Measurements from ENCODE around the gene SRSF4.
"Not testable (repeated sequence)": the region's sequence is repeated elsewhere in the genome, so short reads cannot be mapped to it uniquely, and the experiment has no call there.

Gene SRSF4

DNA sequence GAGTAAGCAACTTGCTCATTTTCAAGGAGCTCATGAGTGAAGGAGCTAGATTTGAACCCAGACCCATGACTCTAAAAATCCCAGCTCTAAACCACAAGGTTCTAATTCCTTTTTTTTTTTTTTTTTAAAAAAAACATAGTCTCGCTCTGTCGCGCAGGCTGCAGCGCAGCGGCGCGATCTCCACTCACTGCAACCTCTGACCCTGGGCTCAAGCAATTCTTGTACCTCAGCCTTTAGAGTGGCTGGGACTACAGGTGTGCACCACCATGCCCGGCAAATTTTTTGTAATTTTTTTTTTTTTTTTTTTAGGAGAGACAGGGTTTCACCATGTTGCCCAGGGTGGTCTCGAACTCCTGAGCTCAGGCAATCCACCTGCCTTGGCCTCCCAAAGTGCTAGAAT is 13.8 kb downstream of the SRSF4 start:
- H3K36me3 Mint-ChIP-seq (ENCODE audit: low read depth): peaks cover 56% of the 10 kb centered on the region
- no peak for DNase-seq (ENCODE audit: low spot score)

DNA sequence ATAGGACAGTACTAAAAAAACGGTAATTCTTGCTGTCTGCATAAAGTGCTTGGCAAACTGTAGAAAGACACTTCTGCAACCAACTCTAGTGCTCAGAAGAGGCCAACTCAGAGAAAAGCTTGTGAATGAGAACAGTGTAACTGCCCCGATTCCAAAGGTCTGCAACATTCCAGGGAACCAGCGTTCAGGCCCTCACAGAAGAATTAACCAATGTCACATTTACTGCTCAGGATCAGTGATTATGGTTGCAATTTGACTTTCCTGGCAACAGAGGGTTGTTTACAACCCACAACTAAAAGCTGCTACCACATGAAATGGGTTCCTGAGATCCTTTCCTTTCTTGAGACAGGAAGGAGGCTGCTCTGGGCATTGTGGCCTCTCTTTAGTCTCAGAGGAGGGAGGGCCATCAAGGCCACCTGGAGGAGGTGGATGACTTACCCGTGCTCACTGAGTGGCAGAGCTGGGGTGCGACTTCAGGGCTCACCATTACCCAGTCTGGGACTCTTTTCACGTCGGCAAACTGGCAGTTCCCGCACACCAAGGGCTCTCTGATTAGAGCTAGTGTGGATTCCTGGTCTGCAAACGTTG is 15.3 kb downstream of the SRSF4 start:
- H3K27me3 Mint-ChIP-seq (ENCODE audit: low read depth): no peaks in the 10 kb centered on the region
- peaks cover 46% of the 10 kb centered on the region for H3K36me3 Mint-ChIP-seq (ENCODE audit: low read depth)
- DNase-seq (ENCODE audit: low spot score): no peak
- peak overlapping the region; percentile 47 for H3K27ac Mint-ChIP-seq
- H3K9me3 Mint-ChIP-seq: no peaks in the 10 kb centered on the region
- H3K4me1 Mint-ChIP-seq (ENCODE audit: low read depth): peaks cover 46% of the 10 kb centered on the region
- H3K4me3 Mint-ChIP-seq: no peak overlapping the region

More for the DNA sequence above, 13.8 kb downstream of the SRSF4 start:
- no peaks in the 10 kb centered on the region for H3K27me3 Mint-ChIP-seq (ENCODE audit: low read depth)
- H3K4me3 Mint-ChIP-seq: no peak overlapping the region
- no peaks in the 10 kb centered on the region for H3K9me3 Mint-ChIP-seq
- H3K4me1 Mint-ChIP-seq (ENCODE audit: low read depth): peaks cover 56% of the 10 kb centered on the region
- H3K27ac Mint-ChIP-seq: no peak overlapping the region

DNA sequence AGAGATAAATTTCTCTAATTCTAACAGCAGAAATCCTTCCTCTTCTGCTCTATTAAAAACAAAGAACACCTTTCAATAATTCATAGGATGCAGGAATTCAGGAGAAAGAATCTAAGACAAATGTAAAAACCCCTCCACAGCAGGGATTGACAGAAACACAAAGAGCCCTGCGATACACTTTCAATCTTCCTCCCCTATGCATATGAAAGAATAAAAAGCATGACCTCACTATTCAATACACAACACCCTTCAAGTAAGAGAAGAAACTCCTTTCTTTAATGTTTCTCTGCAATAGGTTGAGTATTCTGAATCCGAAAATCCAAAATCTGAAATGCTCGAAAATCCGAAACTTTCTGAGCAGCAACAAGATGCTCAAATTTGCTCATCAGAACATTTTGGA is 17.1 kb downstream of the SRSF4 start:
- H3K27me3 Mint-ChIP-seq (ENCODE audit: low read depth): no peaks in the 10 kb centered on the region
- peaks cover 32% of the 10 kb centered on the region for H3K4me1 Mint-ChIP-seq (ENCODE audit: low read depth)
- no peak for DNase-seq (ENCODE audit: low spot score)
- H3K9me3 Mint-ChIP-seq: no peaks in the 10 kb centered on the region
- H3K27ac Mint-ChIP-seq: no peak overlapping the region
- H3K36me3 Mint-ChIP-seq (ENCODE audit: low read depth): peaks cover 41% of the 10 kb centered on the region
- no peak overlapping the region for H3K4me3 Mint-ChIP-seq

DNA sequence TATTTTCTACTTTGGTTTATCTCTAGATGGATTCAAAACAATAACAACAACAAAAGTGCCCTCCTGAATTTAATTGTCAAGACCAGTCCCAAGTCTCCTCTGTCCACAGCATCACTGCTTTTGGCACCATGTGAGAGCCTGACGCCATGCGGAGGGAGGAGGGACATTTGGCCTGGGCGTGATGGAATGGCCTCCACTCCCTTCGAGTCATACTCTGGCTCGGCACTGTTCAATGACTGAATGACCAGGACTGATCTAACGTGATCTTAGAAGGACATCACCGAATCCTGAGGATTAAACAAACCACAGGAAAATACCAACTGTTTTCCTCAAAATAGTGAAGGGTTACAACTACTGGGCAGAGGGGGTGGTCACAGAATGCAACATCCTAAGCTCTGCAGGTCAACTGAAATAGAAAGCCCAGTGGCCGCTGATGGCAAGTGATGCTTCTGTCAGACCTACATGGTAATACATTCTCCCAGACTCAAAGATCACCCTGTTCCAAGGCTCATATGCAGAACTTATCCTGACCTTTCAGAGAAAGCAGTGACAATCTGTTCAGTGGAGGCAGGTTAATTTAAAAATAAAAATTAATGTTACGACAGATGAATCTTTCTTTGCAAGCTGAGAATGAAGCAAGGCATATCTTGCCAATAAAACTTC is 19.1 kb downstream of the SRSF4 start:
- no peak for DNase-seq (ENCODE audit: low spot score)
- no peaks in the 10 kb centered on the region for H3K27me3 Mint-ChIP-seq (ENCODE audit: low read depth)
- peaks cover 24% of the 10 kb centered on the region for H3K4me1 Mint-ChIP-seq (ENCODE audit: low read depth)
- peaks cover 46% of the 10 kb centered on the region for H3K36me3 Mint-ChIP-seq (ENCODE audit: low read depth)
- peak overlapping the region; percentile 15 for H3K27ac Mint-ChIP-seq
- no peak overlapping the region for H3K4me3 Mint-ChIP-seq
- H3K9me3 Mint-ChIP-seq: no peaks in the 10 kb centered on the region

DNA sequence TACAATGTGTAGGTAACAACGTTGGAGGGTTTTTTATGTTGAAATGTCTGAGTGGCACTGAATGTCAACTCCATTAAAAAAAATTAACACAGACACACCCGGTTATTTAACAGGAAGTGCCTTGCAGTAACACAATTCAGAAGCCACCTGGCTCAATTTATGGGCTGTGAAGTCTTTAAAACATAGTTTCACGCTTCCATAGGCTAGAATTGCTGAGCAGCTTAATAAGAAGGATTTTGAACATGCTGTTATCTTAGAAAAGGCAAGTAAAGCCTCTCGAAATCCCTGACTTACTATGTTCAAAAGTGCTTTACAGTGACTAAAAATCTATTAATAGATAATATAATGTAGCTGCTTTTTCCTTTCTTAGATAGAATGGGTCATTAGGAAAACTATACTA is 19.7 kb downstream of the SRSF4 start:
- H3K4me1 Mint-ChIP-seq (ENCODE audit: low read depth): peaks cover 22% of the 10 kb centered on the region
- H3K27me3 Mint-ChIP-seq (ENCODE audit: low read depth): no peaks in the 10 kb centered on the region
- H3K27ac Mint-ChIP-seq: no peak overlapping the region
- H3K4me3 Mint-ChIP-seq: no peak overlapping the region
- no peak for DNase-seq (ENCODE audit: low spot score)
- H3K9me3 Mint-ChIP-seq: no peaks in the 10 kb centered on the region
- peaks cover 48% of the 10 kb centered on the region for H3K36me3 Mint-ChIP-seq (ENCODE audit: low read depth)

DNA sequence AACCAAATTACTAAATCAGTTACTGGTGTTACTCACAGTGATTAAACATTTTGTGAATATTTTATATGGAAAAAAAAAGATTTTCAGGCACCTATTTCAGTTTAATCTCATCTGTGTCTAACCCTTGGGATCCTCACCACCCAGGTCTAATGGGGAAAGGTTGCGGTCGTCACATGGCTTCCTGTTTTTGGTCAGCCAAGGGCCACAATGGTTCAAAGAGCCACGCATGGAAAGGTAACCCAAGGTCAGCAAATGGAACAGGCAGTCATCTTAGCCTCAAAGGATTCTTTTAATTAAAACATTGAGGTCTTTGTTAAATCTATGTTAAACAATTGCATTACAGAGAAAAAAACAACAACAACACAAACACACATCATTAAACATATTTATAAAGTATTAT is 21.9 kb downstream of the SRSF4 start:
- H3K4me3 Mint-ChIP-seq: no peak overlapping the region
- no peaks in the 10 kb centered on the region for H3K9me3 Mint-ChIP-seq
- peaks cover 50% of the 10 kb centered on the region for H3K36me3 Mint-ChIP-seq (ENCODE audit: low read depth)
- no peaks in the 10 kb centered on the region for H3K27me3 Mint-ChIP-seq (ENCODE audit: low read depth)
- DNase-seq (ENCODE audit: low spot score): no peak
- H3K27ac Mint-ChIP-seq: no peak overlapping the region
- peaks cover 14% of the 10 kb centered on the region for H3K4me1 Mint-ChIP-seq (ENCODE audit: low read depth)

DNA sequence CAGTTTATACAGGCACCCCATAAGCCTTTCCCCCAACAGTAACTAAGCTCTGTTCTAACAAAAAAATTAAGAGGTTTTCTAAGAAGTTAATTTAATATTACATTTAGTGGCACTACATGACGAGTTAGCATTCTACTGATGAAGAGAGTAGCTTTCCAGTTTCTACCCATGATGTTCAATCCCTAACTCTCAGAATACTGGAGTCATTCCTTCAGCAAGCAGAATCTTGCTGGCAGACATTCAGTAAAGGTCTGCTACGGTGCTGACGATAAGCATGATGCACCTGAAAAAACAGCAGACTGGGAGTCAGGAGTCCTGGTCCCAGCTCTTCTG is 24.5 kb downstream of the SRSF4 start:
- Mint-ChIP-seq H3K27ac (no peak overlapping the region), H3K9me3 (no peaks in the 10 kb centered on the region), H3K27me3 (ENCODE audit: low read depth) (no peaks in the 10 kb centered on the region), H3K4me3 (no peak overlapping the region), H3K4me1 (ENCODE audit: low read depth) (peaks cover 8% of the 10 kb centered on the region), H3K36me3 (ENCODE audit: low read depth) (peaks cover 58% of the 10 kb centered on the region)
- no peak for DNase-seq (ENCODE audit: low spot score)

DNA sequence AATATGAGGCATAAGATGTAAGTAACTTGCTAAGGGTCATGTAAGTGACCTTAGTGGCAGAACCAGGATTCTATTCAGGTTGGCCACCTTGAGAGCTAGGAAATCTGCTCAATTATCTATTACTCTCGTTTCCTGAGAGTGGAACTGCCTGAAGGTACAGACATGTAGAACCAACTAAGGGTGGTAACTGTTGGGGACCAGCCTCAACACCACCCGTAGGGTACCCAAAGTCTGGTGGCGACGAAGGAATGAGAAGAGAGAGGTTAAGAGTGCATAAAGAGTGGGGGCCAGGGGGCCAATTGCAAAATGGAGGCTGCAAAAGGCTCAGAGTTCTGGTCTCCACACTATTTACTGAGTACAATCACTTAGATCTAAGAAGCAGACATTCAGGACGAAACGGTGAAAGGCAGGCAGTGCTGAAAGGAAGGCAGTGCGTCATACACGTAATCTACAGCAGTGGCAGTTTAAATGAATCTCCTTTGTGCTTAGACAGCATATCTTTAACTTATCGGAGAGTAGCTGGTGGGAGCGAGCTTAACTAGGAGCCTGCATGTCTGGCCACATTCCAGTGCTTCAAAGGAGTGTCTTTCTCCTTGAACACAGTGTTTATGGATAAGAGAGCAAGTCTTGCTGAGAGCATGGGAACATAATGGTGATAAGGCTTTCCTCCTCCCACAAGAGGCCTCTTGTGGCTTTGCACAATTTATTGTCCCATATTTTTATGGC is 25.0 kb downstream of the SRSF4 start:
- H3K36me3 Mint-ChIP-seq (ENCODE audit: low read depth): peaks cover 62% of the 10 kb centered on the region
- no peak for DNase-seq (ENCODE audit: low spot score)
- peaks cover 8% of the 10 kb centered on the region for H3K4me1 Mint-ChIP-seq (ENCODE audit: low read depth)
- no peak overlapping the region for H3K4me3 Mint-ChIP-seq
- no peak overlapping the region for H3K27ac Mint-ChIP-seq
- H3K27me3 Mint-ChIP-seq (ENCODE audit: low read depth): no peaks in the 10 kb centered on the region
- no peaks in the 10 kb centered on the region for H3K9me3 Mint-ChIP-seq

DNA sequence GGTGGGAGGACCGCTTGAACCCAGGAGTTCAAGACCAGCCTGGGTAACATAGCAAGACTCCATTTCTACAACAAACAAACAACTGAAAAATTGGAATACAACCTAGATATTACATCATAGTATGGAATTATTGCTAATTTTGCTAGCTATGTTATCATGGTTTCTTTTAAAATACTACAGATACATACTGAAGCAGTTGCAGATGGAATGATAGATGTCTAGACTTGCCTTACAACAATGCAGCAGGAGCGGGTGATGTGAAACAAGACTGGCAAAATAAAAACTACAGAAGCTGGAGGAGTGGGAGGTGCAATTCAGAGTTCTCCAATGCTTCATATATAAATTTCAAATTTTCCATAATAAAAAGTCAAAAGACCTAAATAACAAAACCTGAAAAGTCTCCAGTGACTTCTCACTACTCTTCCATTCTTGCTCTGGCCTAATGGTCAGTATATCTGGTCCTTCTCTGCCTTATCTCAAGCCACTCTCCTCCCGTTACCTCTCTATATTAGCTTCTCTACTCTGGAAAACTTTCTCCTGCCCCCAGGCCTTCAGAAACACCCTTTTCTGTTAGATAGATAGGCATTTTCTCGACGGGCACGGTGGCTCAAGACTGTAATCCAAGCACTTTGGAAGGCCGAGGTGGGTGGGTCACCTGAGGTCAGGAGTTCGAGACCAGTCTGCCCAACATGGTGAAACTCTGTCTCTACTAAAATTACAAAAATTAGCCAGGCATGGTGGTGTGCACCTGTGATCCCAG is 29.5 kb downstream of the SRSF4 start:
- peaks cover 4% of the 10 kb centered on the region for H3K4me1 Mint-ChIP-seq (ENCODE audit: low read depth)

DNA sequence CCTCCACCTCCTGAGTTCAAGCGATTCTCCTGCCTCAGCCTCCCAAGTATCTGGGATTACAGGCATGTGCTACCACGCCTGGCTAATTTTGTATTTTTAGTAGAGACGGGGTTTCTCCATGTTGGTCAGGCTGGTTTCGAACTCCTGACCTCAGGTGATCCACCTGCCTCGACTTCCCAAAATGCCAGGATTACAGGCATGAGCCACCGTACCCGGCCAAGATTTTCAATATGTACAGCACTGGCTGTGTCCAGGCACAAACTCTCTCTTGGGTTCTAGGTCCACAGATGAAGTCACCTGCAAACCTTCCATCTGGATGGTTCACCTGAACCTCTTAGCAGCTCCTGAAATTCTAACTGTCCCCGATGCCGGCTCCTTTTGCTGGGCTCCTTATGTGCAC is 31.4 kb downstream of the SRSF4 start:
- H3K36me3 Mint-ChIP-seq (ENCODE audit: low read depth): peaks cover 77% of the 10 kb centered on the region
- not testable (repeated sequence) for H3K27ac Mint-ChIP-seq; H3K9me3 Mint-ChIP-seq; H3K4me1 Mint-ChIP-seq (ENCODE audit: low read depth); H3K4me3 Mint-ChIP-seq; H3K27me3 Mint-ChIP-seq (ENCODE audit: low read depth); DNase-seq (ENCODE audit: low spot score)

More for the DNA sequence above, 29.5 kb downstream of the SRSF4 start:
- no peak for DNase-seq (ENCODE audit: low spot score)
- Mint-ChIP-seq H3K9me3 (no peaks in the 10 kb centered on the region), H3K27me3 (ENCODE audit: low read depth) (no peaks in the 10 kb centered on the region), H3K36me3 (ENCODE audit: low read depth) (peaks cover 76% of the 10 kb centered on the region), H3K27ac (no peak overlapping the region), H3K4me3 (no peak overlapping the region)

DNA sequence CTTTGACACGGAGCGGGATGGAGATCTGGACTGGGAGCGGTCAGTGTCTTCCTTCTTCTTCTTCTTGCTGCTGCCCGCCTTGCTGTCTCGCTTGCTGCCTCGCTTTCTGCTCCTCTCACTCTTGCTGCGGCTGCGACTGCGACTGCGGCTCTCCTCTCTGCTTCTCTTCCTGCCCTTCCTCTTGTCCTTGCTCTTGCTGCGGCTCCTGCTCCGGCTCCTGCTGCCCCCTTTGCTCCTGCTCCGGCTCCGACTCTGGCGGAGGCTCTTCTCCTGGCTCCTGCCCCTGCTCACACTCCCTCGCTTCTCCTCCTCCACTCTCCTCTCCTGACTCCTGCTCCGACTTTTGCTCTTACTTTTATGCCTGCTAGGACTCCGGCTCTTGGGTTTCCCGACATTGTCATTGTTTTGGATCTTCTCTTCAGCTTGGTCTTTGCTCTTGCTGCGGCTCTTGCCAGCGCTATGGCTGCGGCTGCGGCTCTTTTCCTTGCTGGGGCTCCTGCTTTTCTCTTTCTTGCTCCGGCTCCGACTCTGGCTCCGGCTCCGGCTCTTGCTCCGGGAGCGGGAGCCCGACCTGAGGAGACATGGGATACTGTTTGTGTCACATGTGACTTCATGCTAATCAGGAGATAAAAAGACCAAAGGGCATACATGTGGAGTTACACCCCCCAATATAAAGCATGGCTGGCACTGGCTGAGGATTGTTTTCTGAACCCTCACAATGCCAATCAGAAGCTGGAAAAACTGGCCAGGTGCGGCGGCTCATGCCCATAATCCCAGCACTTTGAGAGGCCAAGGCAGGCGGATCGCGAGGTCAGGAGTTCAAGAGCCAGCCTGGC is 32.8 kb downstream of the SRSF4 start:
- Mint-ChIP-seq H3K4me3 (no peak overlapping the region), H3K27ac (no peak overlapping the region), H3K4me1 (ENCODE audit: low read depth) (no peaks in the 10 kb centered on the region), H3K36me3 (ENCODE audit: low read depth) (peaks cover 78% of the 10 kb centered on the region), H3K9me3 (no peaks in the 10 kb centered on the region), H3K27me3 (ENCODE audit: low read depth) (no peaks in the 10 kb centered on the region)
- no peak for DNase-seq (ENCODE audit: low spot score)

DNA sequence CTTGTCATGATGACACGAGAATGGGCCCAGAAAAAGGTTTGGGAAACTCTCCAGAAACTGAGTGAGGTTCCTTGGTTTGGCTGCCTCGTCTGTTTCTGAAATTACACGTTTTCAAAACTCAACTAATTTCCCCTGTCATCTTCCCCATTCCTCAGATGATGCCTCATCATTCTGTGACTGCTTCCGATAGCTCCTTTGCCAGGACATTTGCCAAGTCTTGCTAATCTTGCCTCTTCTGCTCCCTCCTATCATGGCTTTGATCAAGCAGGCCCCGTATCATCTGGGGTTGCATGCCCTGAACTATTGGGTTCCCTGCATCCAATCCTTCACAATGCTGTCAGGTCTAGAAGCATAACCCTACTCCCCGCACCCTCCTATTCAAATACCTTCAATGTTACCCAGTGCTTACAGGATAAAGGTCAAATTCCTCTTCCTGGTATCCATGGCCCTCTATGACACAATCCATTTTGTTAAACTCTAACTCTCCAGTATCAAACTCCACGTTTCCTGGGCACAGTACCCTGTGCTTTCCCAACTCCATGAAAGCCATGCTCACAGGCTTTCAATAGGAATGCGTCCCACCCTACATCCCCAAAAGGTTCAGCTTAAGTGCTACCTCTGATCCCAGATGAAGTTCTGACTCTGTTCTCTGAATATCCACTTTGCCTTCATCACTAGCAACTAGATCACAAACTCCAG is 35.8 kb downstream of the SRSF4 start:
- H3K9me3 Mint-ChIP-seq: no peaks in the 10 kb centered on the region
- H3K27ac Mint-ChIP-seq: no peak overlapping the region
- peaks cover 67% of the 10 kb centered on the region for H3K36me3 Mint-ChIP-seq (ENCODE audit: low read depth)
- no peak for DNase-seq (ENCODE audit: low spot score)
- no peaks in the 10 kb centered on the region for H3K27me3 Mint-ChIP-seq (ENCODE audit: low read depth)
- H3K4me1 Mint-ChIP-seq (ENCODE audit: low read depth): no peaks in the 10 kb centered on the region
- H3K4me3 Mint-ChIP-seq: no peak overlapping the region

DNA sequence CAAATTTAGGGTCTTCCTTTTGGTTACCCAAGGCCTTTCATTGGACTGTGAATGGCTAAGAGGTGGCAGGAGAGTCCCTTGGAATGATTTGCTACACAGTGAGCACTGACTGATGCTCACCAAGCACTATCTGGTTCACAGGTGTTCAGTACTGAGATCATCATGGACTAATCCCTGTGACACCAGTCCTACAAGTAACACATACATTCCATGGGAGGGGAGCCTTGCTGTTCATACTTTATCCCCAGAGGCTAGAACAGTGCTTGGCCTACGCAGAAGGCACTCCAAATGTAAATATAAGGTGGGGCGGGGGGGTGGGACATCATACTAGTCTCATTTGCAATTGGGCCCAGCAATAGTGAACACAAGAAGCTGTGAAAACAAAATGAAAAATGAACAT is 37.5 kb downstream of the SRSF4 start:
- Mint-ChIP-seq H3K4me3 (no peak overlapping the region), H3K9me3 (no peaks in the 10 kb centered on the region), H3K4me1 (ENCODE audit: low read depth) (no peaks in the 10 kb centered on the region), H3K27me3 (ENCODE audit: low read depth) (no peaks in the 10 kb centered on the region), H3K27ac (no peak overlapping the region), H3K36me3 (ENCODE audit: low read depth) (peaks cover 51% of the 10 kb centered on the region)
- DNase-seq (ENCODE audit: low spot score): no peak

Measured in T-helper 2 cell treated with Interferon-gamma antibody and Interleukin-4, amounts not matched to agents 5 μg/mL and 100 μg/mL, for 36 hours (primary cell).